ENCODE results near the gene ILKAP.

Gene ILKAP

DNA sequence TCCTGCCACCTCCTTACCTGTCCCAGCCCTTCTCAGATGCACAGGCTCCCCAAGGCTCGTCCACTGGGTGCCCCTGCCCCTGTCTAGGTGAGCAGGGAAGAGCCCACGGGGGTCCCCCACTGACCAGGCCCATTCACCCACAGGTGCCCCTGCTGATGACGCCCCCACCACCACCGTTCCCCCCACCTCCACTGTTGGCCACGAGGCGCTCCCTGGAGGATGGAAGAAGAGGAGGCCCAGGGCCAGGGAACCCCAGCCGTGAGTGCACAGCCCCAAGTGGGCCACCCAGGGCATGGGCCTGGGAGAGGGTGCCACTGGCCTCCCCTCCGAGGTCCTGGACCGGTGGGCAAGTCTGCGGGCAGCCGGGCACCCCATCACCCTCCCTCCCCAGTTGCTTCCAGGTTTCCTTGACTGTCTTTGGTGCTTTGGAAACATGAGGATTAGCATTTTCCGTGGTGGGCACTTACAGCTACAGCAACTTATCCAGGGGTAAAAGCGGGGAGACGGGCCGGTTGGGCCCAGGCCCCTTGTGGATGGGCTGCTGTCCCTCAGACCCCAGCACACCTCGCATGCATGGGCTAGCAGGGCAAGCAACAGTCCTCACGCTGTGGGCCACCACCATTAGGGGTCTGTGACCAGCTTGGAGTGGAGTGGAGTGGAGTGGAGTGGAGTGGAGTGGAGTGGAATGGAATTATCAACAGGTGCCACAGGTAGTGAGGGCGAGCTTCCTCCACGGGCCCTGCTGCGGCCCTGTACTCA lies 78.2 kb downstream of the ILKAP start:
- no peak for DNase-seq (ENCODE audit: low spot score)
- TF ChIP-seq, protein P1, sequence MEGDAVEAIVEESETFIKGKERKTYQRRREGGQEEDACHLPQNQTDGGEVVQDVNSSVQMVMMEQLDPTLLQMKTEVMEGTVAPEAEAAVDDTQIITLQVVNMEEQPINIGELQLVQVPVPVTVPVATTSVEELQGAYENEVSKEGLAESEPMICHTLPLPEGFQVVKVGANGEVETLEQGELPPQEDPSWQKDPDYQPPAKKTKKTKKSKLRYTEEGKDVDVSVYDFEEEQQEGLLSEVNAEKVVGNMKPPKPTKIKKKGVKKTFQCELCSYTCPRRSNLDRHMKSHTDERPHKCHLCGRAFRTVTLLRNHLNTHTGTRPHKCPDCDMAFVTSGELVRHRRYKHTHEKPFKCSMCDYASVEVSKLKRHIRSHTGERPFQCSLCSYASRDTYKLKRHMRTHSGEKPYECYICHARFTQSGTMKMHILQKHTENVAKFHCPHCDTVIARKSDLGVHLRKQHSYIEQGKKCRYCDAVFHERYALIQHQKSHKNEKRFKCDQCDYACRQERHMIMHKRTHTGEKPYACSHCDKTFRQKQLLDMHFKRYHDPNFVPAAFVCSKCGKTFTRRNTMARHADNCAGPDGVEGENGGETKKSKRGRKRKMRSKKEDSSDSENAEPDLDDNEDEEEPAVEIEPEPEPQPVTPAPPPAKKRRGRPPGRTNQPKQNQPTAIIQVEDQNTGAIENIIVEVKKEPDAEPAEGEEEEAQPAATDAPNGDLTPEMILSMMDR (IDR thresholded peaks at IDR 0.05; ENCODE audit: borderline replicate concordance, control extremely low read depth, extremely low read depth, insufficient read depth, missing control alignments), result no peak
- in situ Hi-C loops (cut with MboI; ENCODE audit: low sequenced_read_pairs, unreplicated experiment), result no loop called here

DNA sequence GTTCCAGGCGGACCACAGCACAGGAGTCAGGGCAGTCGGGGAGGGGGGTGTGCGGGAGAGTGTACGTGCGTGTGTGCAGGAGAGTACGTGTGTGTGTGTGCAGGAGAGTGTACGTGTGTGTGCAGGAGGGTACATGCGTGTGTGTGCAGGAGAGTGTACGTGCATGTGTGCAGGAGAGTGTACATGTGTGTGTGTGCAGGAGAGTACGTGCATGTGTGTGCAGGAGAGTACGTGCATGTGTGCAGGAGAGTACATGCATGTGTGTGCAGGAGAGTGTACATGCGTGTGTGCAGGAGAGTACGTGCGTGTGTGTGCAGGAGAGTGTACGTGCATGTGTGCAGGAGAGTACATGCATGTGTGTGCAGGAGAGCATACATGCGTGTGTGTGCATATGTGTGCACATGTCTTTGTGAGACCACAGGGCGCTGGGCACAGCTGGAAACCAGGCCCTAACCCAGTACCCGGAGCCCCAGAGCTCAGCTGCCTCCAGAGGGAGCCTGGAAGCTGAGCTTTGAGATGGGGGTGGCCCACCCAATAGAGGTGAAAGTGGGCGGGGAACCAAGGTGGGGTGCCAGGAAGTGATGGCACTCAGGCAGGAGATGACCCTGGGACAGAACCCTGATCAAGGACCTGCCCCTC lies 78.9 kb downstream of the ILKAP start:
- in situ Hi-C loops (cut with MboI; ENCODE audit: low sequenced_read_pairs, unreplicated experiment), result no loop called here
- TF ChIP-seq, protein P1 (IDR thresholded peaks at IDR 0.05; ENCODE audit: borderline replicate concordance, control extremely low read depth, extremely low read depth, insufficient read depth, missing control alignments), result no peak
- no peak for DNase-seq (ENCODE audit: low spot score)

DNA sequence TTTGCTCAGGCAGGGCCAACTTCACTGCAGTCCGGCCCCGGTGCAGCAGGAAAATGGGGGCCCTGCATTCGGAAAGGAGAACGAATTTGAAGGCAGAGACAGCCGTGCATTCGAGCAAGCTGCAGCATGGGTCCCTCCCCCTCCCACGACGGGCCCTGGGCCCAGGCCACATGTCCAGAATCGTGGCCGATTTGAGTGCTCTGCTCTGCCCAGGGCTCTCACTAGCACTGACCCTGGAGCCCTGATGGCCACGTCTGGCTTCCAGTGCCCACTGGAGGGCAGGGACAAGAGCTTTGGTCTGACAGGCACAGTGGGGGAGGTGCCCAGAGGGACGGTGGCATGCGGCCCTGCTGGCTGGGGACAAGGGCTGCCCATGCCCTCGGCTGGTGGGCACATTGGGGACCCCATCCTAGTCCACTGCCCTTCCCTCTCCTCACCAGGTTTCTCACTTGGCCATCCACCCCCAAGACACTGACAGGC lies 79.5 kb downstream of the ILKAP start:
- TF ChIP-seq, protein P1 (IDR thresholded peaks at IDR 0.05; ENCODE audit: borderline replicate concordance, control extremely low read depth, extremely low read depth, insufficient read depth, missing control alignments), result no peak
- in situ Hi-C loops (cut with MboI; ENCODE audit: low sequenced_read_pairs, unreplicated experiment), result no loop called here
- DNase-seq (ENCODE audit: low spot score), result no peak

DNA sequence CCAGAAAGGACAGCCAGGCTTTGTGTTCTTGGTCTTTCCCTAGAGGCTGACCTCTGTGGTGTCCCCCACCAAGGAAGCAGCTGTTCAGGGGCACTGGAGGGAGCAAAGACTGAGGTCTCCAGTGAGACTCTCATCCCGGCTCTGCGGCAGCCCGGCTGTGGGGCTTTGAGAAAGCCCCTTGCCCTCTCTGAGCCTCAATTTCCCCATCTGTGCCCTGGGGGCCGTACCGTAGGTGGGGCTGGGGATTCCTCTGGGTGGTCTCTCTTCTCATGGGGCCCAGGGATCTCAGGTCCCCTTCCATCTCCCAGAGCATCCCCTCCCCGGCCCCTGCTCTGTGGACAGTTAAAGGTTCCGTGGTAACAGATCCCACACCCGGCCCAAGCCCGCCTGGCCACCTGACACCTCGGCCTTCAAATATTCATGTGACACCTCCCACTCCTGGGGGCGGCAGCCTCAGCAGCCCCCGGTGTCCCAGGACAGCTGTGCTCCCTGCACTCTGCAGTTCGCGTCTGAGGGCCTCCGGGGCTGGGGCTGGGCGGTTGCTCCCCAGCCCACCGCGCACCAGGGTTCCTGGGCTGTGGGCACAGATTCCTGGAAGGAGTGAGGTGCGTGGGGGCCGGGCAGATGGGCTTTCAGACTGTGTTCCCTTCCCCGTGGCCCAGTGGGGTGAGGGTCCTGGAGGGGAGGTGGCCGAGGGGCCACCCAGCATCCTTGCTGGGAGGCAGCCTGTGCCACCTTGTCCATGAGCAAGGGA lies 80.1 kb downstream of the ILKAP start:
- no peak for DNase-seq (ENCODE audit: low spot score)
- TF ChIP-seq, protein P1 (IDR thresholded peaks at IDR 0.05; ENCODE audit: borderline replicate concordance, control extremely low read depth, extremely low read depth, insufficient read depth, missing control alignments), result no peak
- in situ Hi-C loops (cut with MboI; ENCODE audit: low sequenced_read_pairs, unreplicated experiment), result no loop called here

DNA sequence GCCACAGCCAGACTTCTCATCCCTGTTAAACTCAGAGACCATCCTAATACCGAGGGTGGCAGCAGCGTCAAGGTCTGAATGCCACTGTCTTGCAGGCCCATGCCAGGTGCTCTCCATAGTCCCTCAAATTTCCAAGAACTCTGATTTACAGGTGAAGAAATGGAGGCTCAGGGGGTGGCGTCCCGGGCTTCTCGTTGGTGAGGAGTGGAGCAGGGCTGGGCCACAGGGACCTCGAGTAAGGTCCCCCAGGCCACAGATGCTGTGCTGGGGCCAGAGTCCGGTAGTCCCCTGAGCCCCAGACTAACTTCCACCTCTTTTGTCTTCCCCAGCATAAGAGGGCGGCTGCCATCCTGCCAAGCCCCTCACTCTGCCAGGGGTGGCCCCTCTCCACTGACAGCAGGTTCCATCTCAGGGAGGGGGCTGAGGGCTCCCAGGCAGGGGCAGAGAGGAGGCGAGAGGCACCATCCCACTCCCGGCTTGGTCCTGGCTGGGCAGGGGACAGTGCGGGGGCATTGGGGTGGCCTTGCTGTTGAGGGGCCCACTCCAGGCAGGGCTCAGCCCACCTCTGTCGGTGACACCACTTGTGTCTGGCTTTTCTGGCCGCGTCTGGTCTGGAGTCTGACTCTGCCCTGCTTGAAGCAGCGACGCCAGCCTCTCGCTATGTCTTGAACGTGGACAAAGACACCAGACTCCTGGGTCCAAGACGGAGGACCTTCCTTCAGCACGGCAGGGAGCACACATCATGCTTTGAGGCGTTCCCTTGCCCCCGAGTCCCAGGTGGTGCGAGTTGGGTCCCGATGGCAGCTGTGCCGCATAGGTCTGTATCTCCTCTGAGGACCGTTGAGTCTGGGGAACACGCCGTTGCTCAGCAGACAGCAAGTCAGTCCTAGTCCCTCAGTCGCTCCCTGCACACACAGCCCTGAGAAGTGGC lies 80.9 kb downstream of the ILKAP start:
- TF ChIP-seq, protein P1 (IDR thresholded peaks at IDR 0.05; ENCODE audit: borderline replicate concordance, control extremely low read depth, extremely low read depth, insufficient read depth, missing control alignments), result no peak
- no peak for DNase-seq (ENCODE audit: low spot score)
- in situ Hi-C loops (cut with MboI; ENCODE audit: low sequenced_read_pairs, unreplicated experiment), result no loop called here

Data from GM13976 (cell line).